Measurements from ENCODE around the gene GPAT2.
"Not testable (repeated sequence)": the region's sequence is repeated elsewhere in the genome, so short reads cannot be mapped to it uniquely, and the experiment has no call there.

Gene GPAT2

DNA sequence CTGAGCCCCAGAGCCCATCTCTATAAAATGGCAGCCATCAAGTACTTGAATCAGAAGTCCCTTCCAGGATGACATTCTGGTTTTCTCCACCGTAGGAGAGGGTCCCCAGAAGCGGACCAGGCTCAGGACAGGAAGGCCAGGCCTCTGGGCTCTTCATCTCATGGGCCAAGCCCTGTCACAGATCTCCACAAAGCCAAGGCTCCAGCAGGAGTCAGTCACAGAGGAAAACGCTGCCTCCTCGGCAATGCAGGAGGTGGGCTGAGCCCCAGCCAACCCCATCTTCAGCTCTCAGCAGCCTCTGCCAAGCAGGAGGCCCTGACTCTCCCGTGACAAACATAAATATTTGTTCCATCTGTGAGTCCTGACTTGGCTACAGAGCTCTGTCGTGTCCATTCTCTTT lies 39.4 kb upstream of the GPAT2 start:
- TF ChIP-seq, protein P1, sequence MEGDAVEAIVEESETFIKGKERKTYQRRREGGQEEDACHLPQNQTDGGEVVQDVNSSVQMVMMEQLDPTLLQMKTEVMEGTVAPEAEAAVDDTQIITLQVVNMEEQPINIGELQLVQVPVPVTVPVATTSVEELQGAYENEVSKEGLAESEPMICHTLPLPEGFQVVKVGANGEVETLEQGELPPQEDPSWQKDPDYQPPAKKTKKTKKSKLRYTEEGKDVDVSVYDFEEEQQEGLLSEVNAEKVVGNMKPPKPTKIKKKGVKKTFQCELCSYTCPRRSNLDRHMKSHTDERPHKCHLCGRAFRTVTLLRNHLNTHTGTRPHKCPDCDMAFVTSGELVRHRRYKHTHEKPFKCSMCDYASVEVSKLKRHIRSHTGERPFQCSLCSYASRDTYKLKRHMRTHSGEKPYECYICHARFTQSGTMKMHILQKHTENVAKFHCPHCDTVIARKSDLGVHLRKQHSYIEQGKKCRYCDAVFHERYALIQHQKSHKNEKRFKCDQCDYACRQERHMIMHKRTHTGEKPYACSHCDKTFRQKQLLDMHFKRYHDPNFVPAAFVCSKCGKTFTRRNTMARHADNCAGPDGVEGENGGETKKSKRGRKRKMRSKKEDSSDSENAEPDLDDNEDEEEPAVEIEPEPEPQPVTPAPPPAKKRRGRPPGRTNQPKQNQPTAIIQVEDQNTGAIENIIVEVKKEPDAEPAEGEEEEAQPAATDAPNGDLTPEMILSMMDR (IDR thresholded peaks at IDR 0.05; ENCODE audit: low read depth, low read length): no peak

GRCh38 chr2:96073170-96073775 lies 38.6 kb upstream of the GPAT2 start:
- TF ChIP-seq, protein P1 (IDR thresholded peaks at IDR 0.05; ENCODE audit: low read depth, low read length): no peak
- H3K4me3 ChIP-seq (replicated peaks in 1 of 2; ENCODE audit: low read depth in 2 of 2, low read length in 2 of 2): no peak overlapping the region

More for the DNA sequence above, 39.4 kb upstream of the GPAT2 start:
- no peak overlapping the region for H3K4me3 ChIP-seq (replicated peaks in 1 of 2; ENCODE audit: low read depth in 2 of 2, low read length in 2 of 2)
- no peak for DNase-seq (ENCODE audit: low read depth in 2 of 2)

DNA sequence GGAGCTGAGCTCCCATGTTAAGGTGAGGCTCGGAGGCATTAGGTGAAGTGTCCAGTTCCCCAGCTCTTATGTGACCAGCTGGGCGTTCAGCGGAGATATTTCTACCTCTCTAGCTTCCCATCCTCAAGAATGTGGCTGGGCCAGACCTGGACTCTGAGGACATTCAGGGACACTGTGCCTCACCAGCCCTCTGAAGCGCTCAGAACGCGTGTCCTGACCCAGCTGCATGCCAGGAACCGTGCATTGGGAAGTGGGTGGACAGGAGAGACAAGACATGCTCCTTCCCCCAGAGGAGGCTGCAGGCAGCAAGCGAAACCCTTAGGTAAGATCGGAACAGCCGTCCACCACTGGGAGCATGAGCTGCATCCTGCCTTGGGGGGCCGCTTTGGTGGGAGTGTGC lies 38.0 kb upstream of the GPAT2 start:
- TF ChIP-seq, protein P1 (IDR thresholded peaks at IDR 0.05; ENCODE audit: low read depth, low read length): no peak
- no peak overlapping the region for H3K4me3 ChIP-seq (replicated peaks in 1 of 2; ENCODE audit: low read depth in 2 of 2, low read length in 2 of 2)
- no peak for DNase-seq (ENCODE audit: low read depth in 2 of 2)

More at GRCh38 chr2:96073170-96073775, 38.6 kb upstream of the GPAT2 start:
- DNase-seq (ENCODE audit: low read depth in 2 of 2): no peak

DNA sequence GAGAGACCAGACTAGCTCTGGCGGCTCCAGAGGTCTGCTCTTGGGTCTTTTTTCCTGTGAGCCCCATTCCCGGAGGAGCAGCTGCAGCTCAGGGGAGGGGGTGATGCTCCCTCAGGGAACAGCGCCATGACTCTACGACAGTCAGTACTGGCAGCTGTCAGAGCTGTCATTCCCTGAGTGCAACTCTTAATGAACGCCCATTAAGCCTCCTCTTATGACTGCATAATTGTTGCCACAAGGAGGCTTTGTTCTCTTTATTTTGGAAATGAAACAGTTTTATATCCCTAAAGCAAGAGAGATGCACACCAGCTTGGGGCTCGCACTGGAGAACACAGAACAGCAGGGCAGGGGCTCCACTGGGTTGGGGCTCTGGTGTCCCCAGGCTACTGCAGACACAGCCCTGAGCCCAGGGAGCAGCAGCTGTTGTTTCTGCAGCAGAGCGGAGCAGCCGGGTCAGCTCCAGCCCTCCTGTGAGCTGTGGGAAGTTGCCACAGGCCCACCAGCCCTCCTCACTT lies 37.3 kb upstream of the GPAT2 start:
- DNase-seq (ENCODE audit: low read depth in 2 of 2); H3K4me3 ChIP-seq (replicated peaks in 1 of 2; ENCODE audit: low read depth in 2 of 2, low read length in 2 of 2): not testable (repeated sequence)

- not testable (repeated sequence) for H3K4me3 ChIP-seq (replicated peaks in 1 of 2; ENCODE audit: low read depth in 2 of 2, low read length in 2 of 2); DNase-seq (ENCODE audit: low read depth in 2 of 2)
These were observed 36.6 kb upstream of the GPAT2 start for GRCh38 chr2:96071087-96071976.

DNA sequence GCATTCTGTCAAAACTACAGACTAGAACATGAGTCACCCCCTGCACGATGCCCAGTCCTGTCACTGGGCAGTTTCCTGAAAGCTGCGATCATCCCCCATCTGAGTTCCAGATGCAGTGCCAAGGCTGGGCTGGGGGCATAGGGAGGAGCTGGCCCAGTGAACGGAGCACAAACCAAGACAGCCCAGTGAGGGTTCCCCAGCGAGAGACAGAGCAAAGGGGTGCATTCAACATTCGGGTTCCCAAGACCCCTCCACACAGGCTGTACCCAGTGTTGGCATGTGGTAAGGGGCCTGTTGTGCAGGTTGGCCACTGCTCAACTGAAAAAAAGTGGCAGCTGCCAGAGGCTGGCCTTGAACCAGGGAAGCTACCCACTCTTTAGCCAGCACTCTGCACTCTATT lies 35.6 kb upstream of the GPAT2 start:
- DNase-seq (ENCODE audit: low read depth in 2 of 2); H3K4me3 ChIP-seq (replicated peaks in 1 of 2; ENCODE audit: low read depth in 2 of 2, low read length in 2 of 2): not testable (repeated sequence)

- not testable (repeated sequence) for H3K4me3 ChIP-seq (replicated peaks in 1 of 2; ENCODE audit: low read depth in 2 of 2, low read length in 2 of 2); DNase-seq (ENCODE audit: low read depth in 2 of 2)
These were observed 35.2 kb upstream of the GPAT2 start for GRCh38 chr2:96069878-96070277.

- not testable (repeated sequence) for H3K4me3 ChIP-seq (replicated peaks in 1 of 2; ENCODE audit: low read depth in 2 of 2, low read length in 2 of 2)
These were observed 33.3 kb upstream of the GPAT2 start for GRCh38 chr2:96067902-96068581.

DNA sequence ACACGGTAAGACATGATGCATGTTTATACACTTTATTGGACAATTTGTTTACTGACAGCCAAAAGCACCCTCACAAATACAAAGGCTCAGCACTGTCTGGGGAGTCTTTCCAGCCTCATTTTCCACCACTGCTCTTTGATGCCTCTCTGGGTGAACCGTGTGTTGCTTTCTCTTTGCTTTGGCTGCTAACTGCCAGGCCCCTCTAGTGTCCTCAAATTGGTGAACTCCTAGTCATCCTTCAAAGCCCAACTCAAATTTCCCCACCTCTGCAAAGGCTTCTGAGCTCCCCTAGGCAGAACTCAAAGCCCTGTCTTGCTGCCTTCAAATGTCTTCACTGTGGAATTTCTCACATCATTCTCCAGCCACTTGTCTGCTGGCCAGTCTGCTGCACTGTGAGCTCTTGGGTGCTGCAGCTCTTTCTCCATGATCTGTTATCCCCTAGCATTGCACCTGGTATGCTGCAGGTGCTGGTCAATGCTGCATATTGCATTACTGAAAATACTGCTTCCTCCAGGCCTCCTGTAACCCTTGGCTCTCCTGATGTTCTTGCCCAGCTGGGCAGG lies 32.5 kb upstream of the GPAT2 start:
- H3K4me3 ChIP-seq (replicated peaks in 1 of 2; ENCODE audit: low read depth in 2 of 2, low read length in 2 of 2); DNase-seq (ENCODE audit: low read depth in 2 of 2): not testable (repeated sequence)

More at GRCh38 chr2:96067902-96068581, 33.3 kb upstream of the GPAT2 start:
- not testable (repeated sequence) for DNase-seq (ENCODE audit: low read depth in 2 of 2)

DNA sequence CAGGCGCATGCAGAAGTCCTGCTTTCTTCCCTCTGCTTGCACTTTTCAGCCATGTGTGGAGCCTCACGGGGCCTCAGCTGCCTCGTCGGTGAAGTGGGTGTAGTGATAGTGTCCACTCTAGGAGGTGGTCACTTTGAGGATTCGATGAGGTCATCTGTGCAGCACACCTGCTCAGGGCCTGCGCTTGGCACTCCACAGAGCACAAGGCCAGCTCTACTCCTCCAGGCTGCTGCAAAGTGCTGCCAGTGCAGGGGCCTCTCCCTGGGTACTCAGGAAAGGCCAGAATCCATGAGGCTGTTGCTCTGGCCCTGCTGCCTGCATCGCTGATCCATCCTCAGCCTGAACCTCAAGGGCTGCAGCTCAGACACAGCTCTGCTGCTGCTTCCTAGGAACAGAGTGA lies 31.8 kb upstream of the GPAT2 start:
- not testable (repeated sequence) for DNase-seq (ENCODE audit: low read depth in 2 of 2)

GRCh38 chr2:96065954-96066353 lies 31.2 kb upstream of the GPAT2 start:
- not testable (repeated sequence) for H3K4me3 ChIP-seq (replicated peaks in 1 of 2; ENCODE audit: low read depth in 2 of 2, low read length in 2 of 2); DNase-seq (ENCODE audit: low read depth in 2 of 2)

More for the DNA sequence above, 31.8 kb upstream of the GPAT2 start:
- not testable (repeated sequence) for H3K4me3 ChIP-seq (replicated peaks in 1 of 2; ENCODE audit: low read depth in 2 of 2, low read length in 2 of 2)

All from cardiac fibroblast (primary cell).